ENCODE data around the gene KIF26B.
"Not testable (repeated sequence)": the region's sequence is repeated elsewhere in the genome, so short reads cannot be mapped to it uniquely, and the experiment has no call there.

KIF26B gene

GRCh38 chr1:245715970-245716369 is 561.2 kb downstream of the KIF26B start:
- DNase-seq: peak; percentile 33
- in situ Hi-C loops (cut with HindIII; ENCODE audit: low pct_ligation_motif_present, low pct_unique_long_range_greater_than_20kb, low sequenced_read_pairs): no loop called here

GRCh38 chr1:245716561-245716960 is 561.8 kb downstream of the KIF26B start:
- DNase-seq: no peak
- in situ Hi-C loops (cut with HindIII; ENCODE audit: low pct_ligation_motif_present, low pct_unique_long_range_greater_than_20kb, low sequenced_read_pairs): no loop called here

GRCh38 chr1:245717611-245718010 is 562.8 kb downstream of the KIF26B start:
- in situ Hi-C loops (cut with HindIII; ENCODE audit: low pct_ligation_motif_present, low pct_unique_long_range_greater_than_20kb, low sequenced_read_pairs): no loop called here
- DNase-seq: no peak

GRCh38 chr1:245718123-245718522 is 563.3 kb downstream of the KIF26B start:
- DNase-seq: no peak
- in situ Hi-C loops (cut with HindIII; ENCODE audit: low pct_ligation_motif_present, low pct_unique_long_range_greater_than_20kb, low sequenced_read_pairs): no loop called here

- no peak for DNase-seq
- in situ Hi-C loops (cut with HindIII; ENCODE audit: low pct_ligation_motif_present, low pct_unique_long_range_greater_than_20kb, low sequenced_read_pairs): no loop called here
These were observed 564.2 kb downstream of the KIF26B start for GRCh38 chr1:245718951-245719350.

- in situ Hi-C loops (cut with HindIII; ENCODE audit: low pct_ligation_motif_present, low pct_unique_long_range_greater_than_20kb, low sequenced_read_pairs): no loop called here
- DNase-seq: no peak
These were observed 566.7 kb downstream of the KIF26B start for GRCh38 chr1:245721488-245721887.

GRCh38 chr1:245728035-245728434 is 573.2 kb downstream of the KIF26B start:
- in situ Hi-C loops (cut with HindIII; ENCODE audit: low pct_ligation_motif_present, low pct_unique_long_range_greater_than_20kb, low sequenced_read_pairs); DNase-seq: not testable (repeated sequence)

GRCh38 chr1:245730801-245731200 is 576.0 kb downstream of the KIF26B start:
- in situ Hi-C loops (cut with HindIII; ENCODE audit: low pct_ligation_motif_present, low pct_unique_long_range_greater_than_20kb, low sequenced_read_pairs): no loop called here
- no peak for DNase-seq

- in situ Hi-C loops (cut with HindIII; ENCODE audit: low pct_ligation_motif_present, low pct_unique_long_range_greater_than_20kb, low sequenced_read_pairs); DNase-seq: not testable (repeated sequence)
These were observed 585.6 kb downstream of the KIF26B start for GRCh38 chr1:245740336-245740735.

- DNase-seq: peak; percentile 20
These were observed 588.1 kb downstream of the KIF26B start for GRCh38 chr1:245742896-245743295.

GRCh38 chr1:245748240-245748639 is 593.5 kb downstream of the KIF26B start:
- no peak for DNase-seq
- in situ Hi-C loops (cut with HindIII; ENCODE audit: low pct_ligation_motif_present, low pct_unique_long_range_greater_than_20kb, low sequenced_read_pairs): no loop called here

More at GRCh38 chr1:245742896-245743295, 588.1 kb downstream of the KIF26B start:
- in situ Hi-C loops (cut with HindIII; ENCODE audit: low pct_ligation_motif_present, low pct_unique_long_range_greater_than_20kb, low sequenced_read_pairs): no loop called here

- in situ Hi-C loops (cut with HindIII; ENCODE audit: low pct_ligation_motif_present, low pct_unique_long_range_greater_than_20kb, low sequenced_read_pairs): no loop called here
These were observed 593.9 kb downstream of the KIF26B start for GRCh38 chr1:245748646-245749045.

GRCh38 chr1:245749053-245749452 is 594.3 kb downstream of the KIF26B start:
- DNase-seq: no peak
- in situ Hi-C loops (cut with HindIII; ENCODE audit: low pct_ligation_motif_present, low pct_unique_long_range_greater_than_20kb, low sequenced_read_pairs): no loop called here

More at GRCh38 chr1:245748646-245749045, 593.9 kb downstream of the KIF26B start:
- no peak for DNase-seq

GRCh38 chr1:245750261-245750660 is 595.5 kb downstream of the KIF26B start:
- no peak for DNase-seq
- in situ Hi-C loops (cut with HindIII; ENCODE audit: low pct_ligation_motif_present, low pct_unique_long_range_greater_than_20kb, low sequenced_read_pairs): no loop called here

GRCh38 chr1:245751116-245751515 is 596.3 kb downstream of the KIF26B start:
- in situ Hi-C loops (cut with HindIII; ENCODE audit: low pct_ligation_motif_present, low pct_unique_long_range_greater_than_20kb, low sequenced_read_pairs): no loop called here
- DNase-seq: no peak

- DNase-seq: no peak
- in situ Hi-C loops (cut with HindIII; ENCODE audit: low pct_ligation_motif_present, low pct_unique_long_range_greater_than_20kb, low sequenced_read_pairs): no loop called here
These were observed 597.1 kb downstream of the KIF26B start for GRCh38 chr1:245751726-245752470.

- DNase-seq: no peak
- in situ Hi-C loops (cut with HindIII; ENCODE audit: low pct_ligation_motif_present, low pct_unique_long_range_greater_than_20kb, low sequenced_read_pairs): no loop called here
These were observed 597.8 kb downstream of the KIF26B start for GRCh38 chr1:245752561-245752960.

GRCh38 chr1:245753807-245754206 is 599.0 kb downstream of the KIF26B start:
- in situ Hi-C loops (cut with HindIII; ENCODE audit: low pct_ligation_motif_present, low pct_unique_long_range_greater_than_20kb, low sequenced_read_pairs): no loop called here

GRCh38 chr1:245754463-245754961 is 599.7 kb downstream of the KIF26B start:
- DNase-seq: no peak
- in situ Hi-C loops (cut with HindIII; ENCODE audit: low pct_ligation_motif_present, low pct_unique_long_range_greater_than_20kb, low sequenced_read_pairs): no loop called here

More at GRCh38 chr1:245753807-245754206, 599.0 kb downstream of the KIF26B start:
- DNase-seq: no peak
